Measurements from ENCODE around the gene HCN4.
A peak's percentile ranks its signal among the peaks of the same experiment; 100 is the strongest.
"Not testable (repeated sequence)": the region's sequence is repeated elsewhere in the genome, so short reads cannot be mapped to it uniquely, and the experiment has no call there.

Gene HCN4

GRCh38 chr15:73323956-73324355, 44.8 kb downstream of the HCN4 start:
- no peak for DNase-seq

GRCh38 chr15:73323374-73323955, 45.3 kb downstream of the HCN4 start:
- no peak for DNase-seq

- no peak for DNase-seq
These were observed 45.9 kb downstream of the HCN4 start for GRCh38 chr15:73322665-73323373.

- no peak for DNase-seq
These were observed 47.0 kb downstream of the HCN4 start for GRCh38 chr15:73321496-73322450.

GRCh38 chr15:73320619-73321180, 48.1 kb downstream of the HCN4 start:
- DNase-seq, result no peak

GRCh38 chr15:73319460-73320245, 49.1 kb downstream of the HCN4 start:
- no peak for DNase-seq

GRCh38 chr15:73318463-73319351, 50.1 kb downstream of the HCN4 start:
- no peak for DNase-seq

GRCh38 chr15:73317651-73318462, 50.9 kb downstream of the HCN4 start:
- DNase-seq, result no peak

- no peak for DNase-seq
These were observed 54.9 kb downstream of the HCN4 start for GRCh38 chr15:73313861-73314260.

GRCh38 chr15:73308305-73308704, 60.5 kb downstream of the HCN4 start:
- no peak for DNase-seq

- peak; percentile 38 for DNase-seq
These were observed 63.2 kb downstream of the HCN4 start for GRCh38 chr15:73305331-73306211.

GRCh38 chr15:73303636-73304035, 65.1 kb downstream of the HCN4 start:
- DNase-seq, result no peak

- DNase-seq, result not testable (repeated sequence)
These were observed 68.5 kb downstream of the HCN4 start for GRCh38 chr15:73300286-73300685.

GRCh38 chr15:73298522-73299245, 70.1 kb downstream of the HCN4 start:
- no peak for DNase-seq

GRCh38 chr15:73296609-73297353, 72.0 kb downstream of the HCN4 start:
- DNase-seq, result no peak

- DNase-seq, result no peak
These were observed 73.0 kb downstream of the HCN4 start for GRCh38 chr15:73295630-73296286.

GRCh38 chr15:73293773-73294172, 75.0 kb downstream of the HCN4 start:
- DNase-seq, result no peak

All from NCI-H526 treated with DMSO at 0.1 percent for 48 hours (cell line).